Caco-2 (cell line): ENCODE measurements around the gene FRS2. TPM values are rescaled to one million over a fixed set of nuclear protein-coding genes. Genes with fewer than 3 reads are reported as not detected.

Source experiments
- BruUV-seq: library from RNA; stranded (reverse); fragments of 400-500 nt; replicated peaks from 2 replicates; lab custom pipeline; 2021; lab: Mats Ljungman, UMichigan
- CTCF ChIA-PET: fragments of 300-600 bp; sonication (Branson Sonifier 250); formaldehyde crosslinking; loops from one replicate; lab custom pipeline; 2022; ENCODE audit warnings: antibody characterized with exemption; lab: Charles Lee
- POLR2A ChIA-PET: fragments of 300-600 bp; sonication (Branson Sonifier 250); formaldehyde crosslinking; loops from one replicate; lab custom pipeline; 2022; ENCODE audit warnings: antibody characterized with exemption; lab: Charles Lee
- DNase-seq, 2 experiments: peaks; one replicate each; pipeline versions ENCODE4 v3.0.0 to v3.0.0-alpha.2; 2020 to 2022
- H3K27me3 ChIP-seq: replicated peaks from 2 replicates; pipeline ENCODE4 v1.6.0; 2011; ENCODE audit warnings: low read length; ENCODE audit not compliant: control insufficient read depth, insufficient read depth
- H3K36me3 ChIP-seq: 2 replicates; pipeline ENCODE4 v1.5.1; 2011; ENCODE audit warnings: low read length; ENCODE audit not compliant: control insufficient read depth, insufficient read depth
- H3K4me1 ChIP-seq: fragments of 250-450 bp; sonication (Bioruptor Pico); 2 replicates; pipeline ENCODE4 v1.5.1; 2020; ENCODE audit warnings: mild to moderate bottlenecking
- H3K4me3 ChIP-seq: 2 replicates; pipeline ENCODE4 v1.5.1; 2011; ENCODE audit warnings: low read depth, mild to moderate bottlenecking, control low read depth, low read length
- H3K9me3 ChIP-seq: fragments of 250-450 bp; sonication (Bioruptor Pico); 2 replicates; pipeline ENCODE4 v1.5.1; 2020; ENCODE audit warnings: mild to moderate bottlenecking, moderate library complexity
- H3K27ac Mint-ChIP-seq: one replicate; pipeline ENCODE4 v1.8.0; 2022; ENCODE audit warnings: mixed read lengths; ENCODE audit not compliant: unreplicated experiment
- H3K27me3 Mint-ChIP-seq: one replicate; pipeline ENCODE4 v1.8.0; 2022; ENCODE audit warnings: mixed read lengths; ENCODE audit not compliant: insufficient read depth, unreplicated experiment
- H3K36me3 Mint-ChIP-seq: one replicate; pipeline ENCODE4 v1.8.0; 2022; ENCODE audit warnings: mild to moderate bottlenecking, mixed read lengths; ENCODE audit not compliant: insufficient read depth, unreplicated experiment
- H3K4me1 Mint-ChIP-seq: one replicate; pipeline ENCODE4 v1.8.0; 2022; ENCODE audit warnings: low read depth, mixed read lengths; ENCODE audit not compliant: unreplicated experiment
- H3K4me3 Mint-ChIP-seq: one replicate; pipeline ENCODE4 v1.8.0; 2022; ENCODE audit warnings: mild to moderate bottlenecking, moderate library complexity, mixed read lengths; ENCODE audit not compliant: unreplicated experiment
- H3K9me3 Mint-ChIP-seq: one replicate; pipeline ENCODE4 v1.8.0; 2022; ENCODE audit warnings: mixed read lengths; ENCODE audit not compliant: unreplicated experiment
- CTCF ChIP-seq, 2 experiments: fragments of 200-600 bp in 1 of 2; IDR thresholded peaks; 1 replicate in 1 of 2; 2 replicates in 1 of 2; pipeline versions ENCODE4 v1.5.1 to v1.8.0; 2011 to 2022; ENCODE audit warnings: antibody characterized with exemption in 1 of 2, control low read depth in 1 of 2, inconsistent platforms in 1 of 2, low read depth in 1 of 2, low read length in 1 of 2, mild to moderate bottlenecking in 1 of 2, moderate library complexity in 1 of 2; ENCODE audit not compliant: insufficient read depth in 1 of 2, severe bottlenecking in 1 of 2, unreplicated experiment in 1 of 2
- intact Hi-C: fragments of 100-400 bp; cut with micrococcal nuclease; formaldehyde crosslinking; loops from one replicate; pipeline ENCODE4 v1.10.0; 2022; ENCODE audit not compliant: unreplicated experiment
- total RNA-seq: library from RNA; stranded (reverse); gene quantifications from 2 replicates; pipeline ENCODE4 v1.2.3, GENCODE V29; 2022

The FRS2 gene
- total RNA-seq, 1 experiment from 2014 or later: 82.3 TPM

- Histone ChIP-seq H3K27me3 (no peaks in the 10 kb centered on the region), H3K4me1 (peaks cover 34% of the 10 kb centered on the region), H3K9me3 (no peaks in the 10 kb centered on the region), H3K36me3 (no peaks in the 10 kb centered on the region), H3K4me3 (no peak overlapping the region)
- H3K9me3 Mint-ChIP-seq: no peaks in the 10 kb centered on the region
- peaks cover 20% of the 10 kb centered on the region for H3K4me1 Mint-ChIP-seq
- no peak overlapping the region for H3K4me3 Mint-ChIP-seq
- intact Hi-C loops: no loop called here
- H3K36me3 Mint-ChIP-seq: peaks cover 43% of the 10 kb centered on the region
- DNase-seq: no peak
- TF ChIP-seq CTCF (IDR thresholded peaks at IDR 0.05; ENCODE audit: insufficient read depth in 1 of 2, low read depth in 1 of 2, low read length in 1 of 2, severe bottlenecking in 1 of 2, unreplicated experiment in 1 of 2): peak in 1 of 2 experiments; percentile 17
- ChIA-PET POLR2A (no interaction called here), CTCF (no interaction called here)
- H3K27ac Mint-ChIP-seq: no peak overlapping the region
- BruUV-seq: no TSS peak
- no peaks in the 10 kb centered on the region for H3K27me3 Mint-ChIP-seq
These were observed 14.2 kb downstream of the FRS2 start for GRCh38 chr12:69484428-69484827.

GRCh38 chr12:69490920-69491643 lies 20.9 kb downstream of the FRS2 start:
- POLR2A ChIA-PET: no interaction called here
- Mint-ChIP-seq H3K27me3 (no peaks in the 10 kb centered on the region), H3K4me3 (no peak overlapping the region), H3K27ac (no peak overlapping the region), H3K36me3 (peaks cover 85% of the 10 kb centered on the region), H3K4me1 (peaks cover 26% of the 10 kb centered on the region), H3K9me3 (no peaks in the 10 kb centered on the region)
- BruUV-seq: no TSS peak
- CTCF ChIA-PET: no interaction called here
- Histone ChIP-seq H3K4me1 (peaks cover 13% of the 10 kb centered on the region; the same call in 1 of the 2 replicates), H3K4me3 (no peak overlapping the region), H3K9me3 (no peaks in the 10 kb centered on the region), H3K27me3 (no peaks in the 10 kb centered on the region), H3K36me3 (no peaks in the 10 kb centered on the region)
- intact Hi-C loops: no loop called here
- TF ChIP-seq CTCF (IDR thresholded peaks at IDR 0.05; ENCODE audit: insufficient read depth in 1 of 2, low read depth in 1 of 2, low read length in 1 of 2, severe bottlenecking in 1 of 2, unreplicated experiment in 1 of 2): no peak
- no peak for DNase-seq

- CTCF ChIA-PET: no interaction called here
- Histone ChIP-seq H3K9me3 (no peaks in the 10 kb centered on the region), H3K4me3 (no peak overlapping the region), H3K36me3 (no peaks in the 10 kb centered on the region), H3K27me3 (no peaks in the 10 kb centered on the region), H3K4me1 (peaks cover 16% of the 10 kb centered on the region; the same call in 1 of the 2 replicates)
- DNase-seq: no peak
- no peak overlapping the region for H3K27ac Mint-ChIP-seq
- H3K4me3 Mint-ChIP-seq: no peak overlapping the region
- H3K36me3 Mint-ChIP-seq: peaks cover 74% of the 10 kb centered on the region
- no peaks in the 10 kb centered on the region for H3K27me3 Mint-ChIP-seq
- peaks cover 27% of the 10 kb centered on the region for H3K4me1 Mint-ChIP-seq
- H3K9me3 Mint-ChIP-seq: no peaks in the 10 kb centered on the region
- POLR2A ChIA-PET: no interaction called here
- TF ChIP-seq CTCF (IDR thresholded peaks at IDR 0.05; ENCODE audit: insufficient read depth in 1 of 2, low read depth in 1 of 2, low read length in 1 of 2, severe bottlenecking in 1 of 2, unreplicated experiment in 1 of 2): no peak
- no TSS peak for BruUV-seq
- intact Hi-C loops: no loop called here
These were observed 22.6 kb downstream of the FRS2 start for GRCh38 chr12:69492739-69493138.
